KMS-11 (cell line): ENCODE measurements around the gene FHOD3.

ENCODE experiments used
- H2AFZ ChIP-seq: fragments of 200-600 bp; sonication (generic); 2 replicates; pipeline ENCODE4 v1.6.1; 2016; ENCODE audit warnings: antibody characterized with exemption, mixed run types, low read depth
- H3K27ac ChIP-seq: fragments of 200-600 bp; sonication (generic); 2 replicates; pipeline ENCODE4 v1.6.1; 2016; ENCODE audit warnings: mild to moderate bottlenecking, mixed run types
- H3K27me3 ChIP-seq: fragments of 200-600 bp; sonication (generic); 2 replicates; pipeline ENCODE4 v1.6.1; 2017; ENCODE audit warnings: mild to moderate bottlenecking, low read depth, mixed run types, moderate library complexity; ENCODE audit not compliant: insufficient read depth
- H3K36me3 ChIP-seq: fragments of 200-600 bp; sonication (generic); 2 replicates; pipeline ENCODE4 v1.6.1; 2017; ENCODE audit warnings: mild to moderate bottlenecking, mixed run types; ENCODE audit not compliant: insufficient read depth
- H3K4me1 ChIP-seq: fragments of 200-600 bp; sonication (generic); 2 replicates; pipeline ENCODE4 v1.6.1; 2016; ENCODE audit warnings: mild to moderate bottlenecking, low read depth, mixed run types; ENCODE audit not compliant: poor library complexity, severe bottlenecking
- H3K4me2 ChIP-seq: fragments of 200-600 bp; sonication (generic); 2 replicates; pipeline ENCODE4 v1.7.0; 2016; ENCODE audit warnings: mild to moderate bottlenecking, mixed run types
- H3K4me3 ChIP-seq: fragments of 200-600 bp; sonication (generic); IDR thresholded peaks from 2 replicates; pipeline ENCODE4 v1.6.1; 2017; ENCODE audit warnings: low read depth, low read length, mixed read lengths; ENCODE audit not compliant: insufficient read depth
- H3K79me2 ChIP-seq: fragments of 200-600 bp; sonication (generic); 2 replicates; pipeline ENCODE4 v1.6.1; 2016; ENCODE audit warnings: low read depth, mixed run types; ENCODE audit not compliant: insufficient read depth
- H3K9ac ChIP-seq: fragments of 200-600 bp; sonication (generic); 2 replicates; pipeline ENCODE4 v1.6.1; 2016; ENCODE audit warnings: mild to moderate bottlenecking, mixed run types
- H4K20me1 ChIP-seq: fragments of 200-600 bp; sonication (generic); 2 replicates; pipeline ENCODE4 v1.6.1; 2016; ENCODE audit warnings: mild to moderate bottlenecking, mixed run types; ENCODE audit not compliant: insufficient read depth
- TF ChIP-seq, protein P1 (sequence below): fragments of 200-600 bp; sonication (generic); conservative IDR thresholded peaks from 2 replicates; pipeline ENCODE4 v1.6.1; 2017; ENCODE audit warnings: low read depth, mild to moderate bottlenecking, antibody characterized with exemption, low read length, moderate library complexity, mixed read lengths

Gene FHOD3

DNA sequence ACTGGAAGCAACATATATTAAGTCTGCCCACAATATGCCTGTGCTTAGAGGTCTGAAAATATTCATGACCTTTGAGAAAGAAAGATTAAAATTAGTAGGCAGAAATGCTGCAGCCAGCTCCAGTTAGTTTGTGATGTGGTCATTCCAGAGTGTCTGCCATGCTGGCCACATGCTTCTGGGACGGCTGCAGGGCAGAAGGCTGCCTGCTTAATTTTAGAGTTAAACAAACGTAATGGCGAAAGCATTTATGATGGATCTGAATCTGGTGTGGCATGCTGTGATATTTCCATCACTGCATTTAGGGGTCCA lies 95.4 kb downstream of the FHOD3 start:
- Histone ChIP-seq H3K4me1 (no peaks in the 10 kb centered on the region), H3K27me3 (no peaks in the 10 kb centered on the region), H3K27ac (no peak overlapping the region), H3K79me2 (no peaks in the 10 kb centered on the region), H3K4me3 (no peak overlapping the region), H3K9ac (no peak overlapping the region), H4K20me1 (no peaks in the 10 kb centered on the region), H2AFZ (no peak overlapping the region), H3K4me2 (no peak overlapping the region), H3K36me3 (no peaks in the 10 kb centered on the region)
- TF ChIP-seq, protein P1, sequence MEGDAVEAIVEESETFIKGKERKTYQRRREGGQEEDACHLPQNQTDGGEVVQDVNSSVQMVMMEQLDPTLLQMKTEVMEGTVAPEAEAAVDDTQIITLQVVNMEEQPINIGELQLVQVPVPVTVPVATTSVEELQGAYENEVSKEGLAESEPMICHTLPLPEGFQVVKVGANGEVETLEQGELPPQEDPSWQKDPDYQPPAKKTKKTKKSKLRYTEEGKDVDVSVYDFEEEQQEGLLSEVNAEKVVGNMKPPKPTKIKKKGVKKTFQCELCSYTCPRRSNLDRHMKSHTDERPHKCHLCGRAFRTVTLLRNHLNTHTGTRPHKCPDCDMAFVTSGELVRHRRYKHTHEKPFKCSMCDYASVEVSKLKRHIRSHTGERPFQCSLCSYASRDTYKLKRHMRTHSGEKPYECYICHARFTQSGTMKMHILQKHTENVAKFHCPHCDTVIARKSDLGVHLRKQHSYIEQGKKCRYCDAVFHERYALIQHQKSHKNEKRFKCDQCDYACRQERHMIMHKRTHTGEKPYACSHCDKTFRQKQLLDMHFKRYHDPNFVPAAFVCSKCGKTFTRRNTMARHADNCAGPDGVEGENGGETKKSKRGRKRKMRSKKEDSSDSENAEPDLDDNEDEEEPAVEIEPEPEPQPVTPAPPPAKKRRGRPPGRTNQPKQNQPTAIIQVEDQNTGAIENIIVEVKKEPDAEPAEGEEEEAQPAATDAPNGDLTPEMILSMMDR = no peak

DNA sequence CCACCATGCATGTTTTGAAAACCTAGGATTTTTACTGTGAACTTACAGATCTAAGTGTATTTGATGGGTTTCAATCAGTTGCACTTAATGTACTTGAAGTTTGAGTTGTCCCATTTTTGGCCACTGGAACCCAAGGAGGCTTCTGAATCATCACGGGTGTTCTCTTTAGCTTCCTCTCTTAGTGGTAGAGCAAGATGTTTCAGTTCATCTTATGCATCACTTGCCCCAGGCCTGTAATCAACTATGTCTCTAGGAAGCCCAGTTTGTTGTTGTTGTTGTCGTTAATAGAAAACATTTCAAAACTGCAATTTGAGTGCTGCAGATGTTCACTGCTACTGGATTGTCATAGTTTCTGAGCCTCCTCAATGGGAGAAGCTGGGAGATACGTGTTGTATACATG lies 97.0 kb downstream of the FHOD3 start:
- H3K36me3 ChIP-seq = no peaks in the 10 kb centered on the region
- TF ChIP-seq, protein P1 = no peak
- H3K9ac ChIP-seq = no peak overlapping the region
- no peaks in the 10 kb centered on the region for H3K27me3 ChIP-seq
- no peak overlapping the region for H3K4me2 ChIP-seq
- H4K20me1 ChIP-seq = no peaks in the 10 kb centered on the region
- no peak overlapping the region for H3K27ac ChIP-seq
- no peaks in the 10 kb centered on the region for H3K4me1 ChIP-seq
- H2AFZ ChIP-seq = no peak overlapping the region
- no peaks in the 10 kb centered on the region for H3K79me2 ChIP-seq
- no peak overlapping the region for H3K4me3 ChIP-seq

DNA sequence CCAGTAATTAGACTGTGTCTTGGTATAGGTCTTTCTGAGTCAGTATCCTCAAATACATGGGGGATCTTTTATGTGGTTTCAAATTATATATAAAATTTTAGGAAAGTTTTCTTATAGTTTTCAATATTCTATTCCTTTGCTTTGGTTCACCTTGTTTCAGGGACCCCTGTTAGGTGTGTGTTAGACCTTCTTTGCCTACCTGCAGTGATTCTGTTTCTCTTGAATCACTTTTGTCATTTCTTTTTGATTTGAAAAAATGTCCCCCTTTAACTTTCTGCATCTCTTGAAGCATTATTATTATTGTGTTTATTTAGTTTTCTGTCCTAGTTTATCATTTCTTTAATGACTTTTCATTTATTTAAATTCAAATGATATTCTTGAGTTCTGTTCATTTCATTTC lies 98.7 kb downstream of the FHOD3 start:
- no peaks in the 10 kb centered on the region for H4K20me1 ChIP-seq
- no peaks in the 10 kb centered on the region for H3K79me2 ChIP-seq
- no peak overlapping the region for H3K27ac ChIP-seq
- no peaks in the 10 kb centered on the region for H3K4me1 ChIP-seq
- no peak overlapping the region for H2AFZ ChIP-seq
- H3K4me2 ChIP-seq = no peak overlapping the region
- H3K36me3 ChIP-seq = no peaks in the 10 kb centered on the region
- no peaks in the 10 kb centered on the region for H3K27me3 ChIP-seq
- H3K9ac ChIP-seq = no peak overlapping the region
- no peak overlapping the region for H3K4me3 ChIP-seq
- TF ChIP-seq, protein P1 = no peak

DNA sequence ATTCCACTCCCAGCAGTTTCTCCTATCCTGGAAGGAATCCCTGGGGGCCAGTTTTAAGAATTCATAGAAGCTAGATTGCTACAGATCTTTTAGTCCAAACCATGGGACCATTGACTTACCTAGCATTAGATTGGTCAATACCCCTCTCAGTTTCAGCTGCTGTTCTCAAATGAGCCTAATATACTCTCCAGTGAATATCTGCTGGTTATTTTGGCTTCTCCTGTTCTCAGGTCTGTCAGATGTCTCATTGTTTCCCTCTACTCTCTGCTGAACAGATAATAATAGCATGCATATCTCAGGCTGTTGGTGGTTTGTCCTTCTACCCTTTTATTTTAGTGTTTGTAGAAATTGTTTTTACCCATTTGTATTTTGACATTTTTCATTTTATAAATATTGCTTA lies 99.5 kb downstream of the FHOD3 start:
- no peak overlapping the region for H3K4me2 ChIP-seq
- H3K9ac ChIP-seq = no peak overlapping the region
- no peaks in the 10 kb centered on the region for H4K20me1 ChIP-seq
- H3K36me3 ChIP-seq = no peaks in the 10 kb centered on the region
- no peaks in the 10 kb centered on the region for H3K79me2 ChIP-seq
- TF ChIP-seq, protein P1 = no peak
- H3K27ac ChIP-seq = no peak overlapping the region
- H2AFZ ChIP-seq = no peak overlapping the region
- H3K4me1 ChIP-seq = no peaks in the 10 kb centered on the region
- H3K27me3 ChIP-seq = no peaks in the 10 kb centered on the region
- H3K4me3 ChIP-seq = no peak overlapping the region

DNA sequence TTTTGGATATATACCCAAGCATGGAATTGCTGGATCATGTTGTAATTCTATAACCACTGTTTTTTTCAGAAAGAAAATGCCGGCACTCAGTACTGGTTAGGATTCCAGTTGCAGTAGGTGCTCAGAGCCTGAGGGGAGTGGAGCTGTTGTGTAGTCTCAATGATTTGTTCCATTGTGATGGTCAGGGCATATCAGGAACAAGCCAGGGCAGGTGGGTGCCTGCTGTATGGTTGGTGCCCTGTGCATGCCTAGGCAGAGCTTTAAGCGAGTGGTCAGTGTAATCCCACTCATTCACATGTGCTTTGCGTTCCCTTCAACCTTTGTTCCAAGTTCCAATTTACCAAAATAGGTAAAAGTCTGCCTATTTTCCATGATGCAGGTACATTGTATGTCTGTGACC lies 100.9 kb downstream of the FHOD3 start:
- TF ChIP-seq, protein P1 = no peak
- Histone ChIP-seq H2AFZ (no peak overlapping the region), H3K36me3 (no peaks in the 10 kb centered on the region), H4K20me1 (no peaks in the 10 kb centered on the region), H3K4me2 (no peak overlapping the region), H3K27ac (no peak overlapping the region), H3K27me3 (no peaks in the 10 kb centered on the region), H3K9ac (no peak overlapping the region), H3K79me2 (no peaks in the 10 kb centered on the region), H3K4me3 (no peak overlapping the region), H3K4me1 (no peaks in the 10 kb centered on the region)
